Vagina (tissue), 2 donors: ENCODE measurements around the gene MAPKBP1. TPM values are rescaled to one million over a fixed set of nuclear protein-coding genes. Genes with fewer than 3 reads are reported as not detected.

Experiments used
- DNase-seq, 2 donors: peaks; one replicate each; pipeline ENCODE4 v3.0.0-alpha.2; 2017; ENCODE audit errors: extremely low spot score in 2 of 2
- H3K27ac ChIP-seq: fragments of 200-600 bp; sonication (generic); one replicate; pipeline ENCODE4 v1.5.1; 2019
- H3K27me3 ChIP-seq: fragments of 200-600 bp; sonication (generic); one replicate; pipeline ENCODE4 v1.5.1; 2019
- H3K36me3 ChIP-seq, 2 donors: fragments of 200-600 bp; sonication (generic); one replicate each; pipeline ENCODE4 v1.5.1; 2017 to 2019
- H3K4me1 ChIP-seq: fragments of 200-600 bp; sonication (generic); one replicate; pipeline ENCODE4 v1.5.1; 2019
- H3K4me3 ChIP-seq, 2 donors: fragments of 200-600 bp; sonication (generic); 1 replicate in 1 of 2; 2 replicates in 1 of 2; pipeline ENCODE4 v1.5.1; 2016 to 2019
- H3K9me3 ChIP-seq: fragments of 200-600 bp; sonication (generic); one replicate; pipeline ENCODE4 v1.5.1; 2019
- POLR2A ChIP-seq, 2 donors: fragments of 450-650 bp; IDR thresholded peaks; one replicate each; pipeline ENCODE4 v1.6.1; 2017; ENCODE audit warnings: antibody characterized with exemption in 2 of 2, mild to moderate bottlenecking in 2 of 2, moderate library complexity in 2 of 2
- POLR2AphosphoS5 ChIP-seq, 2 donors: sonication (generic); formaldehyde crosslinking; IDR thresholded peaks; one replicate each; pipeline ENCODE4 v1.9.0; 2017; ENCODE audit warnings: antibody characterized with exemption in 2 of 2, mild to moderate bottlenecking in 2 of 2, low read depth in 1 of 2; ENCODE audit not compliant: insufficient read depth in 1 of 2
- intact Hi-C: fragments of 100-400 bp; cut with DNase I; formaldehyde crosslinking; loops from one replicate; pipeline ENCODE4 v1.15.1; 2023
- total RNA-seq: library from RNA; depleted of rRNA; stranded (reverse); fragments of >200 nt; gene quantifications from one replicate; pipeline ENCODE4 v1.2.3, GENCODE V29; 2016
- TF ChIP-seq, protein P1 (sequence below), 3 experiments: fragments of 450-650 bp in 2 of 3; fragments of 200-600 bp in 1 of 3; sonication (generic) in 1 of 3; IDR thresholded peaks; one replicate each; pipeline ENCODE4 v1.5.1; 2017 to 2019; ENCODE audit warnings: antibody characterized with exemption in 3 of 3, mild to moderate bottlenecking in 2 of 3, moderate library complexity in 2 of 3

MAPKBP1 gene
- total RNA-seq, 1 donor from 2014 or later: 35.8 TPM

DNA sequence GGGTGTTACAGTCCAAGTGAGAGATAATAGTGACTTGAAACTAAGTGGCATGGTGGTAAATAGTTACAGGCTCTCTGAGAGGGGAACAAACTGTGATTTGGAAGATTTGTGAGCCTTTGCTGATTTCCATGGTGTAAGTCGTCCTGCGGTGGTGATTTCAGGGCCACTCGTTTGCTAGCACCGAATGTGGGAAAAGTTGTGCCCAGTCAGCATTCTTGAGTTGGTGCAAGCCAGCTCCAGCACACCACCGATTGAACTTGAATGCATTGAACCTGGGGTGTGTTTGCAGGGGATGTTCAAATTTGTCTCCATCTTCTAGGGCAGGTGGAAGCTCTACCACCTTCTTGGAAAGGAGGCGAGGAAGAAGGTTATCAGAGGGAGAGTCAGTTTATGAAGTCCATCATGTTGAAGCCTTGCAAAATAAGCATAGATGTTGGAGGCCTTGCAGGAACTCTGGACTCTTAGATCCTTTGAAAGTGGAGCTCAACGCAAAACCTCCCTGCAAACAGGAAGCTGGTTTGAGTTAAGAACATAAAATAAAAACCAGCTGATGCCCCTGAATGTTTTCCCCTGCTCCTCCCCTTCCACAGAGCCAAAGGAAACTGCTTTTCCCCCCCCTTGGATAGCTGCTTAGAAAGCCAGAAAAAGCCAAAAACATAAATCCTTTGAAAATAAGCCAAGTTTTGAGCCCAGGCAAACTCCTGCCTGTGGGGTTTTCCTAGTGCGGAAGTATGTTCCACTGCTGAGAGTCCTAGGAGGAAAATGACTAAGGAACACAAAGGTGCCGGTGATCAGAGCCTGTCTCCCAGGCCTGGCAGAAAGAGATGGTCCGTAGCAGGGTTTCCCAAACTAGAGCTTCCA lies 21.9 kb downstream of the MAPKBP1 start:
- Histone ChIP-seq H3K9me3 (no peaks in the 10 kb centered on the region), H3K4me1 (peaks cover 72% of the 10 kb centered on the region), H3K36me3 (peaks cover 0 to 13% of the 10 kb centered on the region in 2 donors), H3K4me3 (no peak overlapping the region), H3K27me3 (no peaks in the 10 kb centered on the region), H3K27ac (peak overlapping the region; percentile 77)
- no peak for DNase-seq
- intact Hi-C loops: no loop called here
- TF ChIP-seq, protein P1, sequence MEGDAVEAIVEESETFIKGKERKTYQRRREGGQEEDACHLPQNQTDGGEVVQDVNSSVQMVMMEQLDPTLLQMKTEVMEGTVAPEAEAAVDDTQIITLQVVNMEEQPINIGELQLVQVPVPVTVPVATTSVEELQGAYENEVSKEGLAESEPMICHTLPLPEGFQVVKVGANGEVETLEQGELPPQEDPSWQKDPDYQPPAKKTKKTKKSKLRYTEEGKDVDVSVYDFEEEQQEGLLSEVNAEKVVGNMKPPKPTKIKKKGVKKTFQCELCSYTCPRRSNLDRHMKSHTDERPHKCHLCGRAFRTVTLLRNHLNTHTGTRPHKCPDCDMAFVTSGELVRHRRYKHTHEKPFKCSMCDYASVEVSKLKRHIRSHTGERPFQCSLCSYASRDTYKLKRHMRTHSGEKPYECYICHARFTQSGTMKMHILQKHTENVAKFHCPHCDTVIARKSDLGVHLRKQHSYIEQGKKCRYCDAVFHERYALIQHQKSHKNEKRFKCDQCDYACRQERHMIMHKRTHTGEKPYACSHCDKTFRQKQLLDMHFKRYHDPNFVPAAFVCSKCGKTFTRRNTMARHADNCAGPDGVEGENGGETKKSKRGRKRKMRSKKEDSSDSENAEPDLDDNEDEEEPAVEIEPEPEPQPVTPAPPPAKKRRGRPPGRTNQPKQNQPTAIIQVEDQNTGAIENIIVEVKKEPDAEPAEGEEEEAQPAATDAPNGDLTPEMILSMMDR (IDR thresholded peaks at IDR 0.05): no peak
- TF ChIP-seq POLR2AphosphoS5 (IDR thresholded peaks at IDR 0.05; ENCODE audit: insufficient read depth in 1 of 2, low read depth in 1 of 2): peak in 1 of 2 donors; percentile 55

DNA sequence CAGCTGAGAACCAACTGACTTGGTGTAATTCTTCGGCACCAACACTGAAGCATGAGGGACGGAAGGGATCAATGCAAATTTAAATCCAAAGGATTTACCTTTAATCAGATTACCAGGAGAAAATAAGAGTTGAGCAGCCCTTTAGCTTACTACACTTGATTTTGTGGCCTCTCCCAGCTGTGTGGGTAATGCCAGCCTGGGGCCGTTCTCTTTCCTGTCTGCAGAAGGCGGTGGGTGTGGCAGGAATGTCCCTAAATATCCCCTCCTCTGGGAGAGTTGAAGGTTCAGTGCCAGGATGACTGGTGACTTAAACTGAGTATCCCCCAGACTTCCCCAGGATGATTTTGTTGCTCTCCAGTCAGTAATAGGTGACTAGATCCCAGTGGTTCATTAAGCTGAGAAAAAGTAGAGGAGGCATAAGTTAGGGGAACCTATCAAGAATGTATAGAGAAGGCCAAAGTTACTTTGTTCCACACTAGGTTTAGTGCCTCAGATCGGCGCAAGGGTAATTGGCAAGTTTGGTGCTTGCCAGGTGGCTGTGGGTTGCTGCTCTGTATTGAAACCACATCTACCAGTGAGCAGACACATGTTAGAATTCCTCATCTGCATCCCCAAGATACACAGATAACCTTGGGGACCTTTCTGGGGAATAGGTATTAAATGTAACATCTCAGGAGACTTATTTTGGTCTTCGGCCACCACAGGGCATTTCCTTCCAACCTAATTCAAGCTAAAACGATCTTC lies 23.1 kb downstream of the MAPKBP1 start:
- Histone ChIP-seq H3K4me1 (peaks cover 71% of the 10 kb centered on the region), H3K4me3 (no peak overlapping the region)

DNA sequence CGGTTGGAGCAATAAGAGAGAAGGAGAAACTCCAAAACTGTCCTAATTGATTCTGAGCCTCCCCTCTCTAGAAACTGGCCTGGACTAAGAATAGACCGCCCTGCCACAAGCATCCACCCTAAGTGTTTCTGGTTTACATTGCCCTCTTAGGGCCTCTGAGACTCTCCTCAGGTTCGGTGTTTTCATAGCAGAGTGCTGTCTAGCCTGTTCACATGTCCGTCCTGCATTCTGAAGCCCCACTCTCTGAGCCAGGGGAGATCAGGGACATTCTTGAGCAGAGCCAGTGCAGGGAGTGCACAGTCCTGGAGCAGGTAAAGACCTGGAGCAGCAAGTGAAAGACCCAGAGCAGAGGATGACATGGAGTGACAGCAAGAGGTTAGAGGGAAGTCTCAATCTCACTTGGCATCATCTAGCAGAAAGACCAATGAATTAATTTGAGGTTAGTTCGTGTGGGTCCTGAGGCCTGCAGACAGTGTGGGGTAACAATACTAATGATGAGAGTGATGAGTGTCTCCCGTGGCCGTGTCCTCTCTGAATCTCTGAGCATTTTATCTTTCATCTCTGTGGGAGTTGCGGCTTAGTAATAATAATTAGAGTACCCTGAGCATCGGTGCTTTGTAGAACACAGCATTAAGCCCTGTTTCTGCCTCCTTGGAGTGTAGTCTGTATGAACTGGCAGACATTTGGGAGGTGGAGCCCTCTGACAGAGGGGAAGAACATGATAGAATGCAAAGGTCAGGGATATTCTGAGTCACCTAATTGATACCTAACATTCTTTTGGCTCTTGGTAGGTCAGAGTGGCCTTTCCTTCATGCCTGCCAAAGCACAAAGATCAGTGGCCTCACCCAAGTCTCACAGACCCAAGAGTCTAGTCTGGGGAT lies 24.6 kb downstream of the MAPKBP1 start:
- intact Hi-C loops: no loop called here
- TF ChIP-seq POLR2AphosphoS5 (IDR thresholded peaks at IDR 0.05; ENCODE audit: insufficient read depth in 1 of 2, low read depth in 1 of 2) (no peak), POLR2A (IDR thresholded peaks at IDR 0.05) (no peak)
- TF ChIP-seq, protein P1 (IDR thresholded peaks at IDR 0.05): no peak

More for the DNA sequence above, 23.1 kb downstream of the MAPKBP1 start:
- Histone ChIP-seq H3K36me3 (peaks cover 0 to 13% of the 10 kb centered on the region in 2 donors), H3K9me3 (no peaks in the 10 kb centered on the region), H3K27me3 (no peaks in the 10 kb centered on the region), H3K27ac (peak overlapping the region; percentile 77)
- TF ChIP-seq, protein P1 (IDR thresholded peaks at IDR 0.05): no peak
- no peak for TF ChIP-seq POLR2AphosphoS5 (IDR thresholded peaks at IDR 0.05; ENCODE audit: insufficient read depth in 1 of 2, low read depth in 1 of 2)
- no peak for TF ChIP-seq POLR2A (IDR thresholded peaks at IDR 0.05)
- intact Hi-C loops: no loop called here
- no peak for DNase-seq

DNA sequence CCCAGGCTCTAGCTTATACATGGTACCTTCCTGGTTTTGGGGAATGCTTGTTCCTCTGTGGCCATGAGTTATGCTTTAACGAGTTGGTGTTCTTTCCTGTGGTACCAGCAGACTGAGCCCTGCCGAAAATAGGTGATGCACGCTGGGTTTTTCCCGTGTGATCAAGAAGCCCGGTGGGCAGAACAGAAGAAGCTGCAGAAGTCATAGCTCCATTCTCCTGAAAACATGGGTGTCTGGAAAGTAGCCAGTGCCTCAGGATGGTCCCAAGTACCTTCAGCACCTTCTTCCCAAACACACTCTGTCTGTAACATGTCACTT lies 25.2 kb downstream of the MAPKBP1 start:
- H3K27me3 ChIP-seq: no peaks in the 10 kb centered on the region
- peaks cover 0 to 13% of the 10 kb centered on the region in 2 donors for H3K36me3 ChIP-seq
- H3K27ac ChIP-seq: no peak overlapping the region
- H3K9me3 ChIP-seq: no peaks in the 10 kb centered on the region
- H3K4me1 ChIP-seq: peaks cover 68% of the 10 kb centered on the region
- intact Hi-C loops: no loop called here
- no peak for DNase-seq
- no peak overlapping the region for H3K4me3 ChIP-seq
- TF ChIP-seq, protein P1 (IDR thresholded peaks at IDR 0.05): no peak
- no peak for TF ChIP-seq POLR2A (IDR thresholded peaks at IDR 0.05)
- no peak for TF ChIP-seq POLR2AphosphoS5 (IDR thresholded peaks at IDR 0.05; ENCODE audit: insufficient read depth in 1 of 2, low read depth in 1 of 2)

More for the DNA sequence above, 24.6 kb downstream of the MAPKBP1 start:
- no peaks in the 10 kb centered on the region for H3K9me3 ChIP-seq
- no peaks in the 10 kb centered on the region for H3K27me3 ChIP-seq
- H3K27ac ChIP-seq: no peak overlapping the region
- H3K36me3 ChIP-seq: peaks cover 0 to 13% of the 10 kb centered on the region in 2 donors
- no peak for DNase-seq
- no peak overlapping the region for H3K4me3 ChIP-seq
- peaks cover 68% of the 10 kb centered on the region for H3K4me1 ChIP-seq
